Thoracic aorta (tissue), 2 donors: Measurements from ENCODE around the gene SYNE2. TPM values are rescaled to one million over a fixed set of nuclear protein-coding genes. Genes with fewer than 3 reads are reported as not detected.

Experiments
- ATAC-seq: fragments of 150-250 bp; one replicate; pipeline ENCODE4 v1.8.0; 2017; ENCODE audit warnings: low read depth; ENCODE audit not compliant: insufficient number of reproducible peaks, low FRiP score
- DNase-seq: peaks from one replicate; pipeline ENCODE4 v3.0.0-alpha.2; 2020; ENCODE audit warnings: low spot score
- H3K27ac ChIP-seq, 2 donors: fragments of 200-600 bp; sonication (generic); 1 replicate in 1 of 2; 2 replicates in 1 of 2; pipeline ENCODE4 v1.5.1; 2016; ENCODE audit warnings: mild to moderate bottlenecking in 2 of 2, moderate library complexity in 2 of 2
- H3K27me3 ChIP-seq: fragments of 200-600 bp; sonication (generic); replicated peaks from 2 replicates; pipeline ENCODE4 v1.6.0; 2016; ENCODE audit warnings: mild to moderate bottlenecking; ENCODE audit not compliant: insufficient read depth
- H3K36me3 ChIP-seq: fragments of 200-600 bp; sonication (generic); one replicate; pipeline ENCODE4 v1.5.1; 2016
- H3K4me1 ChIP-seq, 2 donors: fragments of 200-600 bp; sonication (generic); 1 replicate in 1 of 2; 2 replicates in 1 of 2; pipeline versions ENCODE4 v1.5.1 to v1.6.0; 2016; ENCODE audit warnings: low read depth in 2 of 2, mild to moderate bottlenecking in 1 of 2; ENCODE audit not compliant: control insufficient read depth in 1 of 2
- H3K4me3 ChIP-seq: fragments of 200-600 bp; sonication (generic); 2 replicates; pipeline ENCODE4 v1.5.1; 2016; ENCODE audit warnings: mild to moderate bottlenecking
- H3K9me3 ChIP-seq: fragments of 200-600 bp; sonication (generic); 2 replicates; pipeline ENCODE4 v1.5.1; 2016
- total RNA-seq, 2 donors: library from RNA; depleted of rRNA; stranded (reverse); fragments of >200 nt; gene quantifications; one replicate each; pipeline versions ENCODE4 v1.1.0 to v1.2.3, GENCODE V29; 2016
- TF ChIP-seq, protein P1 (sequence below): fragments of 200-600 bp; sonication (generic); IDR thresholded peaks from one replicate; pipeline ENCODE4 v1.5.1; 2019; ENCODE audit warnings: antibody characterized with exemption

The SYNE2 gene
- total RNA-seq, 2 donors from 2014 or later: 125 to 256 TPM

DNA sequence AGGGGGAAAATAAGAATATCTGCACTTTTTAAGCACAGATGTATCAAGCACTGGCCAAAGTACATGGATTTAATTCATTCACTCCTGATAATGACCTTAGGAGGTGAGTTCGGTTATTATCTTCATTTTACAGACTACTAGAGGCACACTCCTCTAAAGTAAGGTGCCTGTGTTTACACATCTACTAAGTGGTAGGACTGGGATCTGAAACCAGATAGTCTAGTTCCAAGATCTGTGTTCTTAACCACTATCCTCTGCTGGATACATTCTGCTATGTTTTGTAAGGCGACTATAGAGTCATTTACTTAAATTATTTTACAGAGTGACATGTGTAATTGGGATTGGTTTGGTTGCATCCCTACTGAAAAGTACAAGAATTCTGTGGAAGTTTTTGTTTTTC lies 266.1 kb downstream of the SYNE2 start:
- no peak for ATAC-seq
- TF ChIP-seq, protein P1, sequence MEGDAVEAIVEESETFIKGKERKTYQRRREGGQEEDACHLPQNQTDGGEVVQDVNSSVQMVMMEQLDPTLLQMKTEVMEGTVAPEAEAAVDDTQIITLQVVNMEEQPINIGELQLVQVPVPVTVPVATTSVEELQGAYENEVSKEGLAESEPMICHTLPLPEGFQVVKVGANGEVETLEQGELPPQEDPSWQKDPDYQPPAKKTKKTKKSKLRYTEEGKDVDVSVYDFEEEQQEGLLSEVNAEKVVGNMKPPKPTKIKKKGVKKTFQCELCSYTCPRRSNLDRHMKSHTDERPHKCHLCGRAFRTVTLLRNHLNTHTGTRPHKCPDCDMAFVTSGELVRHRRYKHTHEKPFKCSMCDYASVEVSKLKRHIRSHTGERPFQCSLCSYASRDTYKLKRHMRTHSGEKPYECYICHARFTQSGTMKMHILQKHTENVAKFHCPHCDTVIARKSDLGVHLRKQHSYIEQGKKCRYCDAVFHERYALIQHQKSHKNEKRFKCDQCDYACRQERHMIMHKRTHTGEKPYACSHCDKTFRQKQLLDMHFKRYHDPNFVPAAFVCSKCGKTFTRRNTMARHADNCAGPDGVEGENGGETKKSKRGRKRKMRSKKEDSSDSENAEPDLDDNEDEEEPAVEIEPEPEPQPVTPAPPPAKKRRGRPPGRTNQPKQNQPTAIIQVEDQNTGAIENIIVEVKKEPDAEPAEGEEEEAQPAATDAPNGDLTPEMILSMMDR: no peak
- no peak overlapping the region for H3K4me3 ChIP-seq

DNA sequence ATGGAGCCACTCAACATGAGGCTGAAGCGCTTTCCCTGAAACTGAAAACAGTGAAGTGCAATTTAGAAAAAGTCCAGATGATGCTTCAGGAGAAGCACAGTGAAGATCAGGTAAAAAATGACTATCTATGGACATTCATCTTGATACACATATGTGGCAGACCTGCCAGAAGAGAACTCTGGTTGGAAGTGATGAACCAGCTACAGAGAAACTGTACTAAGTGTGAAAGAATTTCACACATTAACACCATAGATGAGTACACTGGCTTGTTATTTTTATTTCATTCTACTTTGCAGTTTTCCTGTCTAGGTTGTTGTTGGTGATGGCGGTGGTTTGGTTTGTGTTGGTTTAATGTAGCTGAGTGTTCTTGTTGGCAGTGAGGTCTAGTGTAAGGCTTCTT lies 266.7 kb downstream of the SYNE2 start:
- TF ChIP-seq, protein P1: no peak
- H3K4me1 ChIP-seq: peaks cover 20 to 49% of the 10 kb centered on the region in 2 donors
- ATAC-seq (no peak), DNase-seq (no peak)
- H3K27ac ChIP-seq: peak overlapping the region; percentile 83 to 94
- no peaks in the 10 kb centered on the region for H3K9me3 ChIP-seq
- peaks cover 10% of the 10 kb centered on the region for H3K36me3 ChIP-seq
- H3K27me3 ChIP-seq: no peaks in the 10 kb centered on the region
- no peak overlapping the region for H3K4me3 ChIP-seq

More for the DNA sequence above, 266.1 kb downstream of the SYNE2 start:
- Histone ChIP-seq H3K36me3 (peaks cover 10% of the 10 kb centered on the region), H3K9me3 (no peaks in the 10 kb centered on the region), H3K27me3 (no peaks in the 10 kb centered on the region), H3K4me1 (peaks cover 20 to 55% of the 10 kb centered on the region in 2 donors), H3K27ac (peak overlapping the region; percentile 83 to 94)
- no peak for DNase-seq

DNA sequence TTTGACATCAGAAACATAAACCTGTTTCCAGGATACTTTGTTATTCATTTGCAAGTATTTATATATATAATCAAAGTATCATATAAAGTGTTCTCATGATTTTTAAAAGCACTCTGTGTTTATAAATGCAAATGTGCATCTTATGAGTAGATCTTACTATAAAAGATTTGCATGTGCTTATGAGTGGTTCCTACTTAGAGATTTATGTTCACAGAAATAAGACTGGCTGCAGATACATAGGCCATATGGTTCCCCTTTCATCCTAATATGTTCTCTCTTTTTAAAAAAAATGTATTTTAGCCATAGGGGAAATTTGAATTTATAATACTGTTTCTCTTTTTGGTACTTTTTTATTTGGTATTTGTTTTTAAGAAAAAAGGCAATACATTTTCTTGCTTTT lies 267.2 kb downstream of the SYNE2 start:
- peak overlapping the region; percentile 83 to 94 for H3K27ac ChIP-seq
- no peaks in the 10 kb centered on the region for H3K9me3 ChIP-seq
- peaks cover 10% of the 10 kb centered on the region for H3K36me3 ChIP-seq
- H3K4me3 ChIP-seq: no peak overlapping the region
- ATAC-seq (no peak), DNase-seq (no peak)
- TF ChIP-seq, protein P1: no peak
- peaks cover 20 to 45% of the 10 kb centered on the region in 2 donors for H3K4me1 ChIP-seq
- no peaks in the 10 kb centered on the region for H3K27me3 ChIP-seq

DNA sequence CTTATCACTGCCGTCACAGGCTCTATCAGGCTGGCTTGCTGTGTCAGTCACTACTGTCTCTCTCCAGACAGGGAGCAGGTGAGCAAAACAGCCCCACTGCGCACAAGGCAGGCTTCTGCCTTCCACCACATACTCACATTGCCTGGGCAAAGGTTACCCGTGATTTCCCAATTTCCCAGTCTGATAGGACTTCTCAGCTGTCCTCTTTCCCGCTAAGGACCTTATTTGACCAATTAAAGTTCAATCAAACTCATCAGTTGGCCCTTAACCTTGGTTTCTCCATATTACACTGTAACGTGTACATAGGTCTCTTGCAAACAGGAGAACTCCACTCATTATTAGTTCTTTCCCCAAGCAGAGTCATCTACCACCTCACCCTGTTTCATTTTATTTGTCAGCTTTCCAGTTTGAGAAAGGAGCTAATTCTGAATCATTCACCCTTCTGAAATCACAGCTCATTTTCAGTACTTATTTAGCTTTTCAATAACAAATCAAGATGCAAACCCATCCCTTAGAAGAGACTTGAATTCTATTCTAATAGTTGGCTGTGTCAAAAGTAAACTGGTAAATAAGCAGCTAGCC lies 270.5 kb downstream of the SYNE2 start:
- TF ChIP-seq, protein P1: no peak
- H3K9me3 ChIP-seq: no peaks in the 10 kb centered on the region
- H3K4me3 ChIP-seq: no peak overlapping the region
- no peaks in the 10 kb centered on the region for H3K27me3 ChIP-seq
- peaks cover 4 to 22% of the 10 kb centered on the region in 2 donors for H3K4me1 ChIP-seq
- no peak for ATAC-seq
- H3K27ac ChIP-seq: no peak overlapping the region
- DNase-seq: no peak
- H3K36me3 ChIP-seq: peaks cover 23% of the 10 kb centered on the region

DNA sequence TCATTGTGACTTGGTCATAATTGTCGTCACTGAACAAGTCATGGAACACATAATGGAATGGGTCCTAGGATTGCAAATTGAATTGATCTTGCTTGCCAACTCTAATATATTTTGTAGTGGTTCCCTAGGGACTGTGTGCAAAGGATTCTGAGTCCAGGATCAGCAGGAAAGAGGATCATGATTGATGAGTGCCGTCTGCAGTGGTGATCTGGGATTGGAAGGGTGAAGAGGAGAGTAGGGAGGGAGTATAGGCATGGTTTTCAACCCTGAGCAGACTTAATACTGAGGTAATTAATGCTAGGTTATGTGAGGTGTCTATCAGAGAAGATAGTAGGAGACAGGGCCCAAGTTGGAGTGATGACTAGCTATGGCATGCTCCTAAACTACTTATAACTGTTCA lies 272.5 kb downstream of the SYNE2 start:
- H3K4me1 ChIP-seq: peaks cover 0 to 5% of the 10 kb centered on the region in 2 donors
- no peaks in the 10 kb centered on the region for H3K27me3 ChIP-seq
- TF ChIP-seq, protein P1: no peak
- H3K9me3 ChIP-seq: no peaks in the 10 kb centered on the region
- DNase-seq (no peak), ATAC-seq (no peak)
- H3K27ac ChIP-seq: no peak overlapping the region
- no peak overlapping the region for H3K4me3 ChIP-seq
- peaks cover 33% of the 10 kb centered on the region for H3K36me3 ChIP-seq
